ENCODE measurements around the gene GIT1.

GRCh38 chr17:29549177-29549923 lies 40.1 kb downstream of the GIT1 start:
- TF ChIP-seq CTCF (IDR thresholded peaks at IDR 0.05; ENCODE audit: insufficient read depth, low read length, poor library complexity, severe bottlenecking) (no peak), EZH2phosphoT487 (conservative IDR thresholded peaks at IDR 0.05; ENCODE audit: low read length) (no peak)
